Stimulated activated CD4-positive, alpha-beta T cell treated with anti-CD3 and anti-CD28 coated beads, Interleukin-1b, Interleukin-23, amount 100 ng/mL, for 24 hours (primary cell): ENCODE measurements around the gene KCNH4.

Experiments
- DNase-seq, 4 experiments: peaks; one replicate each; pipeline ENCODE4 v3.0.0-alpha.2; 2020; ENCODE audit warnings: low read depth in 4 of 4, low spot score in 1 of 4

The KCNH4 gene

DNA sequence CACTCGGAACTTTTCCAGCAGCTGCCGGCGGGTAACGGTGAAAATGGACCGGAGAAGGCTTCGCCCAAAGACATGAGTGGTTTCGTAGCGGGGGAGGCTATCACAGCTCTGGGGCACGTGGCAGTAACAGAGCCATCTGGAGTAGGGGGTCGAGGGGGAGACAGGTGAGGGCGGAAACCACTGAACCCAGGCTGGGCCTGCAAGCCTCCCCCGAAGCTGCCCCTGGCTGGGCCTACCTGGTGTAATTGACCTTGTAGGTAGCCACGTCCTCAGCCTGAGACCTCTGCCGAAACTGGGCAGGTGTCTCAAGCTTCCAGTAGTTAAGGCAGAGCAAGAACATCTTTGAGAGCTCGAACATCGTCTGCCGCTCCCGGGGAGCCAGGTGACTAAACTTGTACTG lies 61.6 kb downstream of the KCNH4 start:
- DNase-seq, result no peak

DNA sequence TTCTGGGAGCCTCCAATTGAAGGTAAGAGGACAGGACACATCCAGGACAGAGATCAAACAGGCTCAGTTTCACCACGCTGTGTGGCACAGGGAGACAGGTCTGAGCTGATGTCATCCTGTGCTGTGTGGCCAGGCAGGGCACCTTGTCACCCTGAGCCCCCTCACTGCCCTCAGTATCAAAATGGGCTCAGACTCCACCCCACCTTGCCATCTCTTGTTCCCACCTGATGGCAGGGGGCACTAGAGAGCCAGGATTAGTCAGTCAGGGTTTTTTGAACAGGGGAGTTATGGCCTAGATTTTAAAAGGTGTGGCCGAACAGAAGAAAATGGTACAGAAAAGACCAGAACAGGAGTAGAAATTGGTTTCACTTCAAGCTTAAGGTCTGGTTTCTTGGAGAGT lies 62.4 kb downstream of the KCNH4 start:
- no peak for DNase-seq

DNA sequence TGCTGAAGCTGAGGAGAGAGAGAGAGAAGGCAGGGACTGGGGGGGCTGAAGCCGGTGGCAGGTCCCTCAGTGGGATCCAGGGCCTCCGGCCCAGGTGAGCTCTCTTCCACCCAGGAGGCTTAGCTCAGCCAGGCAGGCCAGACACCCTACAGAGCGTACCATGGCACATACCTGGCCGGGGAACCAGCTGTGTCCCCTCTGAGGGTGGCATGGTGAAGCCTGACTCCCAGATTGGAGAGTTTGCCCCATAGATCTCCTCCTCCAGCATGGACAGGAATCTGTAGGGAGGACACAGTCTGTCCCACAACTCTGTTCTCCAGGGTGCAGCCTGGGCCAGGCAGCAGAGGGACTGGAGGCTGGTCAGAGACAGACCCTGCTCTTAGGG lies 62.8 kb downstream of the KCNH4 start:
- DNase-seq, result no peak

DNA sequence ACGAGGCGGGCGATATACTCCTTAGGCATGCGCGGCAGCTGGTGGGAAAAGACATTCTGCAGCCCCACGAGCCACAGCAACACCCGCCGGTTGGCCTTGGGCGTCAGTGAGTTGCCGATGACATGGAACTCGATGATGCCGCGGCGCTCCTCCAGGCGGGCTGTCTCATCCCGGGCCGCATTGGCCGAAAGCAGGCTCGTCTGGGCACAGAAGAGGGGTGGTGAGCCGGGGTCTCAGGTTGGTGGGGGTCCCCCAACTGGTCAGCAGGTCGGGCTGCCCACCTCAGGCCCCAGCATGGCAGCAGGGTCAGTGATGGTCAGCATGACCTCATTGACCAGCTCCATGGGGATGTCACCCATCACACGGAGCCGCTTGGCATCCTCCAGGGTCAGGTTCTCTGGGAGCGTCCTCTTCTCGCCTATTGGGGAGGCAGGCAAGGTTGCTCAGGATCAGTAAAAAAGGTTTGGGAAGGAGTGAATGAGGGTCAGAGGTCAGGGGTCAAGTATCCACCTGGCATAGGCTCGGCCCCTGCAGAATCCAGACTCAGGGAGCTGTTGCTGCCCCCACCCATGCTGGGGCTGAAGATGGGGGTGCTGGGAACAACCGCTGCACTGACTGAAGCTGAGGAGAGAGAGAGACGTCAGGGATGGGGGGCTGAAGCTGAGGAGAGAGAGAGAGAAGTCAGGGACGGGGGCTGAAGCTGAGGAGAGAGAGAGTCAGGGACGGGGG lies 63.4 kb downstream of the KCNH4 start:
- DNase-seq, result no peak

DNA sequence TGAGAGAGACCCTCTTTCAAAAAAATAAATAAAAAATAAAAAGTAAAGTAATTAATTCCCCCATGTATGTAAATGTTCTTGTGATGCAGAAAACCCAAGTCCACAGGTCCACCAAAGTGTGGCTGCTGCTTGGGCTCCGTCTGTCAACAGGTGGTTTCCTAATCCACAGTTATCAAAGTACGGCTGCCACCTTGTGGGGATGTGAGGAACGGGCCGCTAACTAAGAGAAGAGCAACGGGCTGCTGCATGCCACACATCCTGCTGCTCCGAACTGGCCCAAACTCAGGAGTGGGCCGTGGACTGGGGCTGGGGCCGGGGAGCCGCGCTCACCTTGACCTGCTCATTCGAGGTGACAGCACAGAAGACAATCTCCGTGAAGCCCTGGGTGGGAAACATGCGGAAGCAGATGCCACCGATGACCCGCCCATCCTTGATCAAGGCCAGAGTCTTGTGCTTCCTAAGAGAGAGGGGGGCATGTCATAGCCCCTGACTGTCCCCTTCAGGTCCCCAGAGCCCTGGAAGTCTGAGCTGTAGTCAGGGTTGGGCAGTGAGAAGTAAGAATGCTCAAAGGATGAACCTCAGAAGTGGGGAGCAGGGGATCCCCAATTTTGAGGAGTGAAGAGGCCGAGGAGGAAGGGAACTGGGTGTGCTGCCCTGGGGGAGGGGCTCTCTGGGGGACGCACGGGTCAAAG lies 64.1 kb downstream of the KCNH4 start:
- DNase-seq, result peak; percentile 56 to 70 (median 64)

DNA sequence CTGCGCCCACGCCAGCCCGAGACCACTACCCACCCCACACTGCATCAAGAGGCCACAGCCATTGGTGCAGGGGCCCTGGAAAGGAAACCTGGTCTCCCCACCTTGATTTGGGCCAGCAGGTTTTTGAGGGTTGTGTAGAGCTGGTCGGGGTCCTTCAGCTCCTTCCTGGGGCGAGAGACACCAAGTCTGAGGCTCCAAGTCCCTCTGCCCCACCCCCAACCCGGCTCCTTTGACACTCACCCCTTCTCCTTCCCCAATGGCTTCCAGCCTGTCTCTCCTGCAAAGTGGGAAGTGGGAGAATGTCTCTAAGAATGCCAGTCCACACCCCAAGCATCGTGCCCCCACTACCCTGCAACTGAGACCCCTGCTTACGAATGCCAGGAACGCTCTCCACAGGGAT lies 66.8 kb downstream of the KCNH4 start:
- DNase-seq, result no peak

DNA sequence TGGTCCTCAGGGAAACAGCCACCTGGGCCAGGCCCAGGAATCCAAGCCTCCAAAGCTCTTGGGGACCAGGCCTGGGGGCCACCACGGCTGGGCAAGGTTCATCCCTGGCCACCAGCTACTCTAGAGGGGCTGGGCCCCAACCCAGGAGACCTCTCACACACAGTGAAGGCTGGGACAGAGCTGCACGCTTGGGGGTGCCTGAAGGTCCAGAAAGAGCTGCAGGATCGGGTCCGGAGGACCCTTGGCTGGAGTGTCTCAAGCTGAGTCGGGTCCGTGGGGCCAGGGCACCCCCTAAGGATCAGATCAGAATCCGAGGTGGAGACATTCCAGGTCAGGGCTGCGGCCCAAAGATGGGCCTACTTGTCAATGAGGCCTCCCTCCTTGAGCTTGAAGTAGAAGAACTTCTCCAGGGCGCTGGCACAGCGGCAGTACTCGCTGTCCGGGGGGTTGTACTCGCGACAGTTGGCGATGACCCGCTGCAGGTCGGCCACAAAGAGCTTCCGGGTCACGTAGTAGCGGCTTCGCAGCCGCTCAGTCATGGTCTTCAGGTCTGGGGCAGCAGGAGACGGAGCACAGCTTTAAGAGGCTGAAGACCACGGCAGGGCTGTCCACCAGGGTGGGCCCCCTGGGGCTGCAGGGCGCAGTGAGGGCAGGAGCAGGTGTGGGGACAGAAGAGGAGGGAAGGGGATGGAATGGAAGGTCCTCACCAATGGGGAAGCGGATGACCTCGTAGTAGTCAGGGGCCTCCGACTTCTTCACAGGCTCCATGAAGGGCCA lies 67.5 kb downstream of the KCNH4 start:
- DNase-seq, result no peak

DNA sequence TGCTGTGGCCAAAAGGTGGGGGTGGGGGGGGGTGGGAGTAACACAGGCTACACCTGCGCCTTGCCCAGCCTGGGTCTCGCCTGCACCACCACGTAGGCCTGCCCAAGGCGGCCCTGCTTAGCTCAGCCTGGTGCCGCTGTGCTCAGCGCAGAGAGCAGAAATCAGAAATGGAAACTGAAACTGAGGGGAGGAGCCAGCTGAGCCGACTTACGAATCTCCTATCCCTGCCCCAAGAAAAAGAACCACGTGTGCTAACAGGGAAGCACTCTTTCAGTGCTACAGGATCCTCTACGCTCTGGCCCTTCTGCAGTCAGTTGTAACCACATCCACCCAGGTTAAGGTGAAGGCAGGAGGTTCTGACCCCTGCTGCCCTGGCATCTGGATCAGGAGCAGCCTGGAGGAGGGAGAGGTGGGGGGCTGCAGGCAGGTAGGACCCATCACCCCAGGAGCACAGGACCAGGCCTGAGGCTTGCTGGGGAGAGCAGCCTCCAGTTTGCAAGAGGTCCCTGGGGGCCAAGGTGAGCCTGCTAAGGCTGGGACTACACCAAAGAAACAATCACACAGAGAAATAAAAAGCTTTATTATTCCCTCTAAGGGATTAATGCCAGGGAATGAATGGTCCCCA lies 68.3 kb downstream of the KCNH4 start, which contains the start of gene DHX58:
Gene DHX58 (minus strand): TSS at position 163 of the 625 bp plus-strand sequence. CDS start 822 bp downstream, outside the sequence.
- DNase-seq, result peak in 3 of 4 experiments; percentile 36 to 72 (median 64)

DNA sequence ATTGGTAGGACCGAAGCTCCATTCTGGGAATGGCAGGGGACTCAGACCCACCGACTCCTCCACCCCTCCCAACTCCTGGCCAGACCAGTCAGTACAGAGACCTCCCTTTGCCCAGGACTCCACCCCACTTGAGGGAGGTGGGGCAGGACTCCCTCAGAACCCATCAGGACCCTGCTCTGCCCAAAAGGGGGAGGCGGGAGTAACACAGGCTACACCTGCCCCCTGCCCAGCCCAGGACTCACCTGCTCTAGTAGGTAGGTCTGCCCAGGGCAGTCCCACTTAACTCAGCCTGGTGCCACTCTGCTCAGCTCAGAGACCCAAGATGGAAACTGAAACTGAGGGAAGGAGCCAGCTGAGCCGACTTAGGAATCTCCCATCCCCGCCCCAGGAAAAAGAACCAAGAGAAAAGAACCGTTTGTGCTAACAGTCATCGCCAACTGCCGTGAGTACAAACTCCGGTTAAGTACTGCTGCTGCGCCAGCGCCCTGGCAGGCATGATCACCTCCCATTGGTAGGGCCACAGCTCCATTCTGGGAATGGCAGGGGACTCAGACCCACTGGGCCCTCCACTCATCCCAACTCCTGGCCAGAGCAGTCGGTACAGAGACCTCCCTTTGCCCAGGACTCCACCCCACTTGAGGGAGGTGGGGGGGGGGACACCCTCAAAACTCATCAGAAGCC lies 68.9 kb downstream of the KCNH4 start:
- DNase-seq, result no peak

DNA sequence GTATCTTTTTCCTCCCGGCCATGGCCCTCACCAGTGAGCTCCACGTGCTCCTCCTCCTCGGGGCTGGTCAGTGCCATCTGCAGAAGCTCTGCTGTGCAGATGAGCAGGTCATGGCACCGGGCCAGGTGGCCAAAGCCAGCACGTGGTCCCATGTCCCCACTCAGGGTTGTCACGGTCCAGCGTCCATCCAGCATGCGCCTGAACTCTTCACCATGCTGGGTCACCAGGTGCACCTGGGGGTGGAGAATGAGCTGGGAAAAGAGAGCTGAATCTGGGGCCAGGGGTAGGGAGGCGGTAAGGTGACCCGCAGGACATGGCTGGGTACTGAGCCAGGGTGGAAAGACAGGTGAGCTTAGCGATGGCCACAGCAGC lies 69.7 kb downstream of the KCNH4 start:
- no peak for DNase-seq

DNA sequence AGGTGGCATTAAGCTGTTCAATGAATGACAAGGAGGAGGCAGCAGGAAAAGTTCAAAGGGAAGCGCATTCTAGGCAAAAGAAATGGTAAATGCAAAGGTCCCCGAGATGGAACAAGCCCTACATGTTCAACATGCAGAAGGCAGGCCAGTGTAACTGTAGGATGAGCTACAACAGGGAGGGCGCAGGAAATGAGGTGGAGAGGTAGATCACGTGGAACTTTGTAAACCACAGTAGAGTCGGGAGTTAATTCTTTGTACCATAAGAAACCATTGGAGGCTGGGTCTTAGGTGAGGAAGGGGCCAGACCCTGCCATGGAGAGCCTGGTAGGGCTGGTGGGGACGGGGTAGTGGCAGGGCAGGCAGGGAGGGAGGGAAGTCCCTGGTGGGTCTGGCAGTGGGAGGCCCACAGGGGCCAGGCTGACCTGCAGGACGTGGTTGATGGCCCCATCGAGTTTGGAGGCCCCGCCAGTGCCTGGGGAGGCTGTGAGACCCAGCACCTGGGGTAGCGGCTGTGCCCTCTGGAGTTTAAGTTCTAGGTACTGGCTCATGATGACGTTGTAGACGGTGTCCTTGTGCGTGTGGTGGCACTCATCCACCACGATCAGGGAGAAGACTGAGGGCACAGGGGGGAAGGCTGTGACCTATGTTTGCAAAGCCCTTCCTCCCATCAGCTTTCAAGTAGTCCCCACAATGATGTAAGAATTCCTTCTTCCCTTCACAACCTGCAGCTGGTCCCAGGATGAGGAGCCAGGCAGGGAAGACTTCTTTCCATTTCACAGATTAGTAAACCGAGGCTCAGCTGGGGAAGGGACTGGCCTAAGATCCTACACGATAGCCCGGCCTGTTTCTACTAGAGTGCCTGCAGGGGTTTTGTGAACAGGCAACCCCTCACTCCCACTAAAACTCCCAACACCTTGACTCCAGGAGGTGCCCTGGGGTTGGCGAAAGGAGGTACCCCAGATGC lies 70.4 kb downstream of the KCNH4 start:
- DNase-seq, result no peak

DNA sequence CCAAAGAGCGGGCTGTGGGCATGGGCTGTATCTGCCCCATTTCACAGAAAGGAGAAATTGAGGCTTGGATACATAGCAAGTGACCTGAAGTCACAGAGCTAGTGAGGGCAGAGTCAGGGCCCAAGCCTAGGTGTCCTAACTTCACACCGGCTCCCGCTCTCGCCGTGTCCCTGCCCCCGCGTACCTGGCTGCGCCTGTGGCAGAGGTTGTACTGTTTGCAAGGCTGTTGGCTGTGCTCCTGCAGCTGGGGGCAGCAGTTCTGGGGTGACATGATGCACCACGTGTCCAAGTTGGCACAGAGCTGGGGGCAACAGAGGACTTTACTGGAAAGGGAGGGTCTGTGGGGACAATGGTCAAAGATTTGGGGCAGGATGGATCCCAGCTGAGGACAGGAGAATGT lies 71.9 kb downstream of the KCNH4 start:
- DNase-seq, result no peak

DNA sequence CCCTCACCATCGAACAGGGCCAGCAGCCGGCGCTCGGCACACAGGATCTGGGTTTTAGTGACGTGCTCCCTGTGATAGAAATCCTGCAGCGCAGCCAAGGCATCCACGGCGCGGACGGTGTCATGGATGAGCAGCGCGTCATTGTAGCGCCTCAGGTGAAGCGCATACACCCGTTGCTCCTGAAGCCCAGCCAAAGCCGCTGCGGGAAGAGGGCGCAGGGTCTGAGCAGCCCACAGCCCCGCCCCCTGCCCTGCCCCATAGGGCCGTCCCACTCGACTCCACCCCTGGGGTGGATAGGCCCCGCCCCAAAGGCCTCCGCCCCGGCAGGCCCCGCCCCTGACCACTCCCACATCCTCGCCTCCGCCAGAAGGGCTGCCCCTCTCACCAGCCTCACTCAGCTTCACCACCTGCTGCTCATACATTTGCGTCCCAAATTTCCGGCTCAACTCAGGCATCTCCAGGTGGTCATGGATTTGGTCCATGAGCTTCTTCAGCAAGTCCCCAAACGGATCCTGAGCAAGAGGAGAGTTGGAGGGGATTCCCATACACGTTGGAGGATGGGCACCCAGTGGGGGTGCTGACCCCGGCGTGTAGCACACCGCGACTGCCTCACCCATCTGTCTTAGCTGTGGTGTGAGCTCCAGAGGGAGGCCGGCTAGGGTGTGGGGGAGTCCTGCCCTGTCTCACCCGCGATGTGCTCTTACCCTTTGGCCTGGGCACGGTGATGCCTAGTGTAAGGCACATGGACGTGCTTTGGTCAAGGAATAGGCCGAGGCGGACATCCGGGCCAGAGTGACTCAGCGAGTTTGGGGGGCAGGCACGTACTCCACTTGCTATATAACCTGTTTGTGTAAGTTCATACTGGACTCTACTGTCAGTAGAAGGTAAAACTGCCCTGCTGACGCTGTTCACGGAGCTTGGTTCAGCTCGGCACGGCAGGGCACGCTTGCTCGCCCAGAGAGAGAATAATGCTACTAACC lies 73.1 kb downstream of the KCNH4 start:
- DNase-seq, result peak; percentile 82 to 95 (median 88)

DNA sequence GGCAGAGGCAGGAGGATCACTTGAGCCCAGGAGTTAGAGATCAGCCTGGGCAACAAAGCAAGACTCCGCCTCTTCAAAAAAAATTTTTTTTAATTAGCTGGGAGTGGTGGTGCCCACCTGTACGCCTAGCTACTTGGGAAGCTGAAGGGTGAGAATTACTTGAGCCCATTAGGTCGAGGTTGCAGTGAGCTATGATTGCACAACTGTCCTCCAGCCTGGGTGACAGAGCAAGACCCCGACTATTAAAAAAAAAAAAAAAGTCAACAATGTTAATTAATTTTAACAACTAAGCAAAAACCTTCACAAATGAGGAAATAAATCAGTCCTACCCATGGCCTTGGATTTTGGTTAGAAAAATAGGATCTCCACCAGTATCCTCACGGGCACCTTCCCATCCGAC lies 73.8 kb downstream of the KCNH4 start:
- no peak for DNase-seq
